GM04503 (cell line): Measurements from ENCODE around the gene SMIM30.
"Not testable (repeated sequence)": the region's sequence is repeated elsewhere in the genome, so short reads cannot be mapped to it uniquely, and the experiment has no call there.

Experiments used
- DNase-seq: peaks from one replicate; pipeline ENCODE4 v3.0.0-alpha.2; 2012; ENCODE audit warnings: low read depth

SMIM30 gene, protein sequence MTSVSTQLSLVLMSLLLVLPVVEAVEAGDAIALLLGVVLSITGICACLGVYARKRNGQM

GRCh38 chr7:113118074-113118959, at the start of gene SMIM30:
TSS of gene SMIM30 (minus strand) at chr7:113118554. CDS start at chr7:113117578, 976 bp downstream.
- DNase-seq: peak; percentile 57

DNA sequence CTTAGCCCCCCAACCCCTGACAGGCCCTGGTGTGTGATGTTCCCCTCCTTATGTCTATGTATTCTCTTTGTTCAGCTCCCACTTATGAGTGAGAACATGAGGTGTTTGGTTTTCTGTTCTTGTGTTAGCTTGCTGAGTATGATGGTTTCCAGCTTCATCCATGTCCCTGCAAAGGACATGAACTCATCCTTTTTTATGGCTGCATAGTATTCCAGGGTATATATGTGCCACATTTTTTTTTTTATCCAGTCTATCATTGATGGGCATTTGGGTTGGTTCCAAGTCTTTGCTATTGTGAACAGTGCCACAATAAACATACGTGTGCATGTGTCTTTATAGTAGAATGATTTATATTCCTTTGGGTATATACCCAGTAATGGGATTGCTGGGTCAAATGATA, 47.8 kb upstream of the SMIM30 start:
- DNase-seq: not testable (repeated sequence)

GRCh38 chr7:113161050-113161449, 42.7 kb upstream of the SMIM30 start:
- DNase-seq: no peak

- no peak for DNase-seq
Observed at GRCh38 chr7:113159746-113160339, 41.5 kb upstream of the SMIM30 start.

DNA sequence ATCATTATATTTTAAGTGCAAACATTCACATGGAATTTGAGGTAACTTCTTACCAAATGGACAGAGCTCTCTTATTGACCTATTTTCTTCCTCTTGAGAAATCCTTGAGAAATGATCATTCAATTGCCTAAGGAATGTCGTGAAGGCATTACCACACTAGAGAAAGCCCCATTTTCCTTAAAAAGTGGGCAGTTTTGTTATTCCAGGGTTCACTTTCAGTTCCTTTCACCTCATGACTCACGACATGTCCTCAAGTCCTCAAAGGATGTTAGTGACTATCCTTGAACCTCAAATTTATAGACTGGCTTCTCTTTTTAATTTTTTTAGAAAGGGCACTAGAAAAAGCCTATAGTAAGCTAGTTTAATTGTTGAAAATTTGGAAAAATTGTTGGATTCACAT, 40.4 kb upstream of the SMIM30 start:
- no peak for DNase-seq

DNA sequence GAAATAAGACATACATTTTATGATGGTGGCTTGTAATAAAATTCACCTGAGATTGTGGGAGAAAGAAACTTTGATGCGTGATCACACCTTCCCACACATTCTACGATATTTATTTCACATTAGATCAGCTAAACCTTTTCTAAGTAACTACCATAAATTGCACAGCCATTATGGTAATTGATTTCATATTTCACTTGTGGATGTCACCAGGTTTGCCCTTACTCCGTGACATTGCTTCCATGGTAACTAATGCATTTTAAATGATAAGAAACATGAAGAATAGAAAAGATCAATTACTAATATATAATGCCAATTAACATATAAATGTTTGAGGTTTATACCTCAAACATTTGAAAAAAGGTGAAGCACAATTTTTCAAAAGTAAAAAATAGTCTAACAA, 35.8 kb upstream of the SMIM30 start:
- no peak for DNase-seq

DNA sequence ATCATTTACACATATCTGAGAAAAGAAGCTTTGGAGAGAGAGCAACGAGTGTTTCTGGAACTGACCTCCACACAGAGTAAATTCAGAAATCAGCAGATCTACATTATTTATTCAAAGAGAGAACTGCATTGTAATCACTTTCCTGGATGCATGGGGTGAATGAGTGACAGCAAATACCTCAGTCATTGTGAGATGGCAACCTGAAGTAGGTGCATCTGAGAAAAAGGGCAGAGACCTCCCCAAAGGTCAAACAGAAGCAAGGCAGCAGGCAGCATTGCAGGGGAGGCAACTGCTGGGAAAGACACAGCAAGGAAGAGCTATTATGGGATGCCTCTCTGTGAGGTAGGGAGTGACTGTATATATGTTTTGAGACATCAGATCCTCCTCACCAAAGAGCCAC, 26.5 kb upstream of the SMIM30 start:
- no peak for DNase-seq

- no peak for DNase-seq
Observed at GRCh38 chr7:113143486-113144257, 25.3 kb upstream of the SMIM30 start.

DNA sequence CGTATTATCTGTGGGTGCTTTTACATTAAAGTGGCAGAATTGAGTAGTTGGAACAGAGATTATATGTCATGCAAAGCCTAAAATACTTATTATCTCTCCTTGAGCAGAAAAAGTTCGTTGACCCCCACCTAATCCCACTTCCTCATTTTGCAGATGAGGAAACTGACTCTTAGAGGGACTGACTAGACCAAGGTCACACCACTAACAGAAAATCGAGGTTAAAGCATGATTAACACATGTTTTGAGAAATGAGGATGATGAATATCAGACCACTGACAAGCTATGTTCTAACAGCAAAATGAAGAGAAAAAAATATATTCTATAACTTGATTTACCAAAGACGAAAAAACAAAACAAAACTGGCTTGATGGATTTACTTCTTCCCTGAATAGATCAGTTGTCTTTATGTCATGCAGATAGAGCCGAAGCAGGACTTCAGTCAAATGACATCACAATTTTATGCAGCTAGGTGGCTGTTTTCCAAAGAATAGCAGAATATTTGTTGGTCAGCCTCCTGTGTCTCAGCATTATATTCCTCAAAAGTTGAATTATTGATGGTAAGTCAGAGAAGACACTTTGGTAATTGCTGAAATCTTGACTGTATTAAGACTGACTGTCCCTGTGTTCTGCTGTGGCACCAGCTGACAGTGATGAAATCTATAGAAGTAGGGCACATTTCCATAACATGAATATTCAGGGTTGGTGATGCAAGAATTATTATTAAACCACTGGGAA, 24.2 kb upstream of the SMIM30 start:
- DNase-seq: no peak

- no peak for DNase-seq
Observed at GRCh38 chr7:113141803-113142202, 23.4 kb upstream of the SMIM30 start.

DNA sequence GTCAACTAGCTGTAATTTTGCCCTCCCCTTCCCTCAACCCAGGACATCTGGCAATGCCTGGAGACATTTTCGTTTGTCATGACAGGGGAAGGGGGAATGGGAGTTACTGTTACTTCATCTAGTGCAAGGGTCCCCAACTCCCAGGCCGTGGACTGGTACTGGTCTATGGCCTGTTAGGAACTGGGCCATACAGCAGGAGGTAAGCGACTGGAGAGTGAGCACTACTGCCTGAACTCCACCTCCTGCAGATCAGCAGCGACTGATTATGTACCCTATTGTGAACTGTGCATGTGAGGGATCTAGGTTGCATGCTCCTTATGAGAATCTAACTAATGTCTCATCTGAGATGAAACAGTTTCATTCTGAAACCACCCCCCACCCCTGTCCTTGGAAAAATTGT, 22.6 kb upstream of the SMIM30 start:
- no peak for DNase-seq

DNA sequence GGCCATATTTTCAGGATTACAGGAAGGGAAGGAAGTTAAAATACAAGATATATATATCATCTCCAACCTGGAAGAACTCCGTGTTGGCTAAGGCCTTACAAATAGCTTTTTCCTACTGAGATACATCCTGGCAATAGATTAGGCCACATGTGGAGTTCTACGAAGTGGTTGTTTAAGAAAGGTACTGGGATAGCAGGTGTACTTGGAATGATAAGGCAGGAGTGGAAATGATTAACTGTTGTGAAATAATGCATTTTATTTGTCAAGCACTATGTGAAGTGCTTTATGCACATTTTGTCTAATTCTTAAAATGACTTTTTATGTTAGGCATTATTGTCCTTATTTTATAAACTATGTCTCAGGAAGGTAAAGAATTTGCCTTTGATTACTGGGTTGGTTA, 18.9 kb upstream of the SMIM30 start:
- DNase-seq: no peak

- no peak for DNase-seq
Observed at GRCh38 chr7:113134025-113134424, 15.7 kb upstream of the SMIM30 start.

DNA sequence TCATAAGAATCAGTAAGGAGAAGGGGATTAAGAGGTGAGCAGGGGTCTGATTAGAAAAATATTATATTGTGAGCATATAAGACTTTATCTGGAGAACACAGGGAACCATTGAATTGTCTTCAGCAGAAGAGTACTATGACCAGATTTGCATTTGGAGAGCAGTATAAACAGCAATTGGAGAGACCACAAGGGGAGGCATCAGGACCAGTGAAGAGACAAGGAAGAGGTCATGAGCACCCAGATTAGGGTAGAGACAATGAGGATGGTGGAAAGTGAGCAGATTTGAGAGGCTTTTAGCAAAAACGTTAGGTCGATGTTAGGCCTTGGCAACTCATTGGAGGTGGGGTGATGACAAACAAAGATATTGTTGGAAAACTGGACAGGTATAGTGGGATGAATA, 13.0 kb upstream of the SMIM30 start:
- DNase-seq: no peak

DNA sequence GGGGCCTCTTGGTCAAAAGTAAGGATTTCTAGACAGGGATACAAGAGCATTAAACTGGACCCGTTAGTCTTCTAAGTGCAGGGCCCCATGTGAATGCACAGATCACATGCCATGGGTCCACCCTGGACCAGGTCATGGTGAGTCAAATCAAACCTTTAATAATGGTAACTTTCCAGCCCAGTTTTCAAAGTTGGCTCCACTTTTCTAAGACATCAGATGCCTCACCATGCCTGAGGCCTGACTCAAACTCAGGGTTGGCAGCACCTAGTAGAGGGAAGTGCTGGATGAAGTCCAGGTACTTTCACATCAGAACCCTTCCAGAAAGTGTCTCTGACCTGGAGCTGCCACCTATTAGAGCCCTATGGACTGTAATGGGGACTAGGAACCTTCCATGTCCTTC, 9.7 kb upstream of the SMIM30 start:
- peak; percentile 12 for DNase-seq

DNA sequence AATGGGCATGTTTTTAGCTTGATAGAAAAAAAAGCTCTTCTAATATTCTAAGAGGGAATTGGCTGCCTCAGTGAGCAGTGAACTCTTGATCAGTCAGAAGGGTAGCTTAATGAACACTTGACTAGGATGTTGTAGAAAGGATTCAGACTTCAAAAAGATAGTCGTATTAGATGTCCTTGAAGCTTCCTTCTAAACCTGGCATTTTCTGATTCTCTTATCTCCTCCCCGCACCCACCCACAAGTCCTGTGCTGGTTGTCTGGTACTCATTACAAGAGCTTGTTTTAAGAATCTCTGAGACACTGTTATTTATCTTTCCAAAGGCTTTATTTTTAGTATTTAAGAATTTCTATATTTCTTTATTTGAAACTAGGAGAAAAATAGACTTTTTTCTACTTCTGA, 7.4 kb upstream of the SMIM30 start:
- DNase-seq: no peak

- no peak for DNase-seq
Observed at GRCh38 chr7:113122744-113123143, 4.4 kb upstream of the SMIM30 start.

DNA sequence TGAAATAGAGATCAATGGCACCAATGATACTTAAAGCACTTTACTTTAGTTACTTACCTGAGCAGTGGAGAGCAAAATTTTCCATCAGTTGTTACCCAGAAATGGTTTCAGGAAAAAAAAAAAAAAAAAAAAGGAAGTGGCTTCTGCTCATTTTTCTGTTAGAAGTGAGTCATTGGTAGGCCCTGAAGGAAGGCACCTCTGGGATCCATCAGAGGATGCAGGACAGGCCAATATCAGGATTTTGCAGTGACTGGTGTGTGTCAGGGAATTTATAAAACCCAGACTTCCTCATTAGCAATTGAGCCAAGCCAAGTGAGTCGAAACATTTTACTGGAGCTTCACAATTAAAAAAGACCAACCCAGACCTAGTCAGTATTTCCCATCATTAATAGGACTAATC, 2.3 kb upstream of the SMIM30 start:
- no peak for DNase-seq

- no peak for DNase-seq
Observed at GRCh38 chr7:113119429-113119828, 1.1 kb upstream of the SMIM30 start.

GRCh38 chr7:113117374-113117774, 980 bp downstream of the SMIM30 start:
- not testable (repeated sequence) for DNase-seq

- no peak for DNase-seq
Observed at GRCh38 chr7:113113912-113114311, 4.4 kb downstream of the SMIM30 start.

- DNase-seq: no peak
Observed at GRCh38 chr7:113109718-113110117, 8.6 kb downstream of the SMIM30 start.
